ENCODE data around the gene KIAA1958.

Gene KIAA1958

DNA sequence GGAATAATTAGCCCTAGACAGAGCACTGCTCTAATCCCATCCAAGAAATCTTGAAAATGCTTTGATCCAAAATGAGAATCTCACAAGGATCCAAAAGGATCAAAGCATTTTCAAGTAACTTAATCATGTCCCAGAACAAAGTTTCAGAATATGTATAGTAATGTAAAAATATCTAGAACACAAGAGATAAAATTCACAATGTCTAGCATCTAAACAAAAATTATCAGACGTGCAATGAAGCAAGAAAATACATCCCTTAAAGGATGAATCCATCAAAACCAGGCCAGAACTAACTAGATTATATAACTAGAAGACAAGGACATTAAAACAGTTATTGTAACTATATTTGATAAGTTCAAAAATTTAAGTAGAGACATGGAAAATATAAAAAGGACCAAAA lies 162.0 kb downstream of the KIAA1958 start:
- Histone ChIP-seq H3K4me2 (ENCODE audit: low read length, poor library complexity, severe bottlenecking) (no peak overlapping the region), H3K79me1 (replicated peaks; ENCODE audit: low read length, poor library complexity, severe bottlenecking) (peaks cover 2% of the 10 kb centered on the region), H3K36me3 (ENCODE audit: control insufficient read depth in 1 of 2, insufficient read depth in 2 of 2, low read depth in 1 of 2, low read length in 2 of 2) (no peaks in the 10 kb centered on the region), H2BK15ac (ENCODE audit: low read depth, poor library complexity, severe bottlenecking) (no peak overlapping the region), H3K14ac (ENCODE audit: low read length in 2 of 2) (no peak overlapping the region), H3K9ac (ENCODE audit: low read length) (no peak overlapping the region), H2AFZ (ENCODE audit: low read depth, low read length) (no peak overlapping the region), H3K4me3 (ENCODE audit: insufficient read depth in 1 of 2, low read depth in 1 of 2, low read length in 2 of 2) (no peak overlapping the region), H2BK12ac (ENCODE audit: low read length in 2 of 2) (no peak overlapping the region), H3K27ac (ENCODE audit: low read length, poor library complexity, severe bottlenecking) (no peak overlapping the region), H3K4ac (ENCODE audit: low read depth in 1 of 2, low read length in 2 of 2) (no peak overlapping the region), H2BK120ac (ENCODE audit: low read depth, low read length) (no peak overlapping the region), H4K8ac (ENCODE audit: low read length) (no peak overlapping the region), H2BK5ac (ENCODE audit: low read depth, low read length, poor library complexity, severe bottlenecking) (no peak overlapping the region), H2AK5ac (ENCODE audit: low read length, severe bottlenecking) (no peak overlapping the region), H3K27me3 (ENCODE audit: control insufficient read depth in 1 of 2, insufficient read depth in 1 of 2, low read length in 2 of 2) (no peaks in the 10 kb centered on the region), H3K23ac (ENCODE audit: low read length in 2 of 2) (no peak overlapping the region), H4K91ac (ENCODE audit: low read length) (no peak overlapping the region), H3K4me1 (ENCODE audit: control insufficient read depth, insufficient read depth, low read depth, low read length) (peaks cover under 1% of the 10 kb centered on the region), H3K18ac (ENCODE audit: low read depth in 1 of 2, low read length in 2 of 2) (no peak overlapping the region), H3K9me3 (ENCODE audit: control insufficient read depth, low read length) (peaks cover 23% of the 10 kb centered on the region)
- DNase-seq: no peak
- no CpG with 5 or more reads among the region's 1 CpG for WGBS

DNA sequence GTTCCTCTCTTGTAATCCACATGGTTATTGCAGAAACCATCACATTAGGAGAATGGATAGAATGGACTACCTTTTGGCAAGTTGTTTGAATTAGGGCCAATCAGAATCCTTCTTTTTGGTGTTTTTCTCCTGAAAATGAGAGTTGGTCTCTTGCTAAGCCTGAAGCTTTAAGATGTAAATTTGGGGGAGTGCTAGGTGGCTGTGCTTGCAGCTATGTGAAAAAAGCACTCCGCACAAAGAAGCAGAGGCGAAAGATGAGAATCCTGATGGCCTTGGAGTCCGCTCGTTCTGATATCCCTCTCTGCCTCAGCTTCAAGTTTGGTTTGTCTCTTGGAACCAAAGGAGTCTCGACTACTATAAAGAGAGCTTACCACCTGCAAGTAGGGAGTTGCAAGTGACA lies 167.7 kb downstream of the KIAA1958 start:
- WGBS: 96% methylated on average over 5 of the region's 5 CpGs
- peaks cover 0 to 3% of the 10 kb centered on the region in 2 experiments for H3K36me3 ChIP-seq (ENCODE audit: control insufficient read depth in 1 of 2, insufficient read depth in 2 of 2, low read depth in 1 of 2, low read length in 2 of 2)

DNA sequence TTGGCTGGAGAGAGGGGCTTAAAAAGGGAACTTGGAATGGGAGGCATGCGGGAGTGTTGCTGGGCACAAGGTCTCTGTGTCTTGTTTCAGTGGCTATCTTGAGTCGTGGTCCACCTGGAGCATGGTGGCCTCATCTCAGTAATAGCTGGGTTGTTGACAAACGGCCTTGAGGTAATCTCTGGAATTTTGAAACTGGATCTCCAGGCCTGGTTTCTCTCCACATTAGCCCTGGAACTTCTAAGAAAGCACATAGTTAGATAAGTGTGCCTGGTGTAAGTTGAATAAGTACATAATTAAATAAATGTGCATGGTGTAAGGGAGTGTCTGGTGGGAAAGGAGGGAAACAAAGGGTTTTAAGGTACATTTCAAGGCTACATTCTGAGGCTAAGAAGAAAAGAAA lies 169.0 kb downstream of the KIAA1958 start:
- no peak overlapping the region for H3K4ac ChIP-seq (ENCODE audit: low read depth in 1 of 2, low read length in 2 of 2)
- H3K9ac ChIP-seq (ENCODE audit: low read length): no peak overlapping the region
- no peak overlapping the region for H4K8ac ChIP-seq (ENCODE audit: low read length)
- no peak overlapping the region for H3K4me3 ChIP-seq (ENCODE audit: insufficient read depth in 1 of 2, low read depth in 1 of 2, low read length in 2 of 2)
- 67% methylated on average over 3 of the region's 3 CpGs for WGBS
- H2BK5ac ChIP-seq (ENCODE audit: low read depth, low read length, poor library complexity, severe bottlenecking): no peak overlapping the region
- no peak overlapping the region for H3K14ac ChIP-seq (ENCODE audit: low read length in 2 of 2)
- no peak overlapping the region for H3K4me2 ChIP-seq (ENCODE audit: low read length, poor library complexity, severe bottlenecking)
- H4K91ac ChIP-seq (ENCODE audit: low read length): no peak overlapping the region
- peaks cover 0 to 12% of the 10 kb centered on the region in 2 experiments for H3K36me3 ChIP-seq (ENCODE audit: control insufficient read depth in 1 of 2, insufficient read depth in 2 of 2, low read depth in 1 of 2, low read length in 2 of 2)
- no peak overlapping the region for H3K18ac ChIP-seq (ENCODE audit: low read depth in 1 of 2, low read length in 2 of 2)
- no peak overlapping the region for H2BK15ac ChIP-seq (ENCODE audit: low read depth, poor library complexity, severe bottlenecking)
- no peak overlapping the region for H2AFZ ChIP-seq (ENCODE audit: low read depth, low read length)
- H3K9me3 ChIP-seq (ENCODE audit: control insufficient read depth, low read length): no peaks in the 10 kb centered on the region
- no peak overlapping the region for H2BK120ac ChIP-seq (ENCODE audit: low read depth, low read length)
- H3K79me1 ChIP-seq (replicated peaks; ENCODE audit: low read length, poor library complexity, severe bottlenecking): no peaks in the 10 kb centered on the region
- peaks cover 2% of the 10 kb centered on the region for H3K4me1 ChIP-seq (ENCODE audit: control insufficient read depth, insufficient read depth, low read depth, low read length)
- no peak overlapping the region for H2AK5ac ChIP-seq (ENCODE audit: low read length, severe bottlenecking)
- H3K23ac ChIP-seq (ENCODE audit: low read length in 2 of 2): no peak overlapping the region
- DNase-seq: no peak
- H3K27ac ChIP-seq (ENCODE audit: low read length, poor library complexity, severe bottlenecking): no peak overlapping the region
- no peak overlapping the region for H2BK12ac ChIP-seq (ENCODE audit: low read length in 2 of 2)
- H3K27me3 ChIP-seq (ENCODE audit: control insufficient read depth in 1 of 2, insufficient read depth in 1 of 2, low read length in 2 of 2): no peaks in the 10 kb centered on the region

More for the DNA sequence above, 167.7 kb downstream of the KIAA1958 start:
- H2AK5ac ChIP-seq (ENCODE audit: low read length, severe bottlenecking): no peak overlapping the region
- H2BK15ac ChIP-seq (ENCODE audit: low read depth, poor library complexity, severe bottlenecking): no peak overlapping the region
- no peak overlapping the region for H3K4me2 ChIP-seq (ENCODE audit: low read length, poor library complexity, severe bottlenecking)
- peaks cover 2% of the 10 kb centered on the region for H3K4me1 ChIP-seq (ENCODE audit: control insufficient read depth, insufficient read depth, low read depth, low read length)
- no peak overlapping the region for H2BK5ac ChIP-seq (ENCODE audit: low read depth, low read length, poor library complexity, severe bottlenecking)
- no peak overlapping the region for H3K9ac ChIP-seq (ENCODE audit: low read length)
- H3K18ac ChIP-seq (ENCODE audit: low read depth in 1 of 2, low read length in 2 of 2): no peak overlapping the region
- no peak overlapping the region for H2BK12ac ChIP-seq (ENCODE audit: low read length in 2 of 2)
- no peak overlapping the region for H3K14ac ChIP-seq (ENCODE audit: low read length in 2 of 2)
- no peak for DNase-seq
- H3K27ac ChIP-seq (ENCODE audit: low read length, poor library complexity, severe bottlenecking): no peak overlapping the region
- no peak overlapping the region for H4K91ac ChIP-seq (ENCODE audit: low read length)
- H3K79me1 ChIP-seq (replicated peaks; ENCODE audit: low read length, poor library complexity, severe bottlenecking): no peaks in the 10 kb centered on the region
- H2AFZ ChIP-seq (ENCODE audit: low read depth, low read length): no peak overlapping the region
- peaks cover 4% of the 10 kb centered on the region for H3K9me3 ChIP-seq (ENCODE audit: control insufficient read depth, low read length)
- H4K8ac ChIP-seq (ENCODE audit: low read length): no peak overlapping the region
- no peak overlapping the region for H2BK120ac ChIP-seq (ENCODE audit: low read depth, low read length)
- no peaks in the 10 kb centered on the region for H3K27me3 ChIP-seq (ENCODE audit: control insufficient read depth in 1 of 2, insufficient read depth in 1 of 2, low read length in 2 of 2)
- H3K23ac ChIP-seq (ENCODE audit: low read length in 2 of 2): no peak overlapping the region
- no peak overlapping the region for H3K4ac ChIP-seq (ENCODE audit: low read depth in 1 of 2, low read length in 2 of 2)
- no peak overlapping the region for H3K4me3 ChIP-seq (ENCODE audit: insufficient read depth in 1 of 2, low read depth in 1 of 2, low read length in 2 of 2)

- H3K4me3 ChIP-seq (ENCODE audit: insufficient read depth in 1 of 2, low read depth in 1 of 2, low read length in 2 of 2): no peak overlapping the region
- H3K9ac ChIP-seq (ENCODE audit: low read length): no peak overlapping the region
- no peak overlapping the region for H4K8ac ChIP-seq (ENCODE audit: low read length)
- H3K18ac ChIP-seq (ENCODE audit: low read depth in 1 of 2, low read length in 2 of 2): no peak overlapping the region
- DNase-seq: no peak
- no peak overlapping the region for H2BK120ac ChIP-seq (ENCODE audit: low read depth, low read length)
- H2AK5ac ChIP-seq (ENCODE audit: low read length, severe bottlenecking): no peak overlapping the region
- no peaks in the 10 kb centered on the region for H3K9me3 ChIP-seq (ENCODE audit: control insufficient read depth, low read length)
- no peak overlapping the region for H3K23ac ChIP-seq (ENCODE audit: low read length in 2 of 2)
- H2BK15ac ChIP-seq (ENCODE audit: low read depth, poor library complexity, severe bottlenecking): no peak overlapping the region
- H3K79me1 ChIP-seq (replicated peaks; ENCODE audit: low read length, poor library complexity, severe bottlenecking): no peaks in the 10 kb centered on the region
- no peak overlapping the region for H2BK5ac ChIP-seq (ENCODE audit: low read depth, low read length, poor library complexity, severe bottlenecking)
- no peak overlapping the region for H2BK12ac ChIP-seq (ENCODE audit: low read length in 2 of 2)
- H2AFZ ChIP-seq (ENCODE audit: low read depth, low read length): no peak overlapping the region
- H3K4me1 ChIP-seq (ENCODE audit: control insufficient read depth, insufficient read depth, low read depth, low read length): no peaks in the 10 kb centered on the region
- WGBS: 95% methylated on average over 9 of the region's 12 CpGs
- no peak overlapping the region for H4K91ac ChIP-seq (ENCODE audit: low read length)
- no peak overlapping the region for H3K27ac ChIP-seq (ENCODE audit: low read length, poor library complexity, severe bottlenecking)
- no peak overlapping the region for H3K4ac ChIP-seq (ENCODE audit: low read depth in 1 of 2, low read length in 2 of 2)
- H3K4me2 ChIP-seq (ENCODE audit: low read length, poor library complexity, severe bottlenecking): no peak overlapping the region
- H3K36me3 ChIP-seq (ENCODE audit: control insufficient read depth in 1 of 2, insufficient read depth in 2 of 2, low read depth in 1 of 2, low read length in 2 of 2): peaks cover 0 to 12% of the 10 kb centered on the region in 2 experiments
- no peak overlapping the region for H3K14ac ChIP-seq (ENCODE audit: low read length in 2 of 2)
- H3K27me3 ChIP-seq (ENCODE audit: control insufficient read depth in 1 of 2, insufficient read depth in 1 of 2, low read length in 2 of 2): no peaks in the 10 kb centered on the region
Observed at GRCh38 chr9:112659906-112660305, 173.3 kb downstream of the KIAA1958 start.

All from mesenchymal stem cell (in vitro differentiated cells and primary cell).